CD4-positive, alpha-beta T cell treated with Interleukin-15 for 4 hours (primary cell): ENCODE measurements around the gene PTPRN2.
"Not testable (repeated sequence)": the region's sequence is repeated elsewhere in the genome, so short reads cannot be mapped to it uniquely, and the experiment has no call there.

Experiments used
- DNase-seq: peaks from one replicate; pipeline ENCODE4 v3.0.0-alpha.2; 2020; ENCODE audit warnings: low spot score

PTPRN2 gene

DNA sequence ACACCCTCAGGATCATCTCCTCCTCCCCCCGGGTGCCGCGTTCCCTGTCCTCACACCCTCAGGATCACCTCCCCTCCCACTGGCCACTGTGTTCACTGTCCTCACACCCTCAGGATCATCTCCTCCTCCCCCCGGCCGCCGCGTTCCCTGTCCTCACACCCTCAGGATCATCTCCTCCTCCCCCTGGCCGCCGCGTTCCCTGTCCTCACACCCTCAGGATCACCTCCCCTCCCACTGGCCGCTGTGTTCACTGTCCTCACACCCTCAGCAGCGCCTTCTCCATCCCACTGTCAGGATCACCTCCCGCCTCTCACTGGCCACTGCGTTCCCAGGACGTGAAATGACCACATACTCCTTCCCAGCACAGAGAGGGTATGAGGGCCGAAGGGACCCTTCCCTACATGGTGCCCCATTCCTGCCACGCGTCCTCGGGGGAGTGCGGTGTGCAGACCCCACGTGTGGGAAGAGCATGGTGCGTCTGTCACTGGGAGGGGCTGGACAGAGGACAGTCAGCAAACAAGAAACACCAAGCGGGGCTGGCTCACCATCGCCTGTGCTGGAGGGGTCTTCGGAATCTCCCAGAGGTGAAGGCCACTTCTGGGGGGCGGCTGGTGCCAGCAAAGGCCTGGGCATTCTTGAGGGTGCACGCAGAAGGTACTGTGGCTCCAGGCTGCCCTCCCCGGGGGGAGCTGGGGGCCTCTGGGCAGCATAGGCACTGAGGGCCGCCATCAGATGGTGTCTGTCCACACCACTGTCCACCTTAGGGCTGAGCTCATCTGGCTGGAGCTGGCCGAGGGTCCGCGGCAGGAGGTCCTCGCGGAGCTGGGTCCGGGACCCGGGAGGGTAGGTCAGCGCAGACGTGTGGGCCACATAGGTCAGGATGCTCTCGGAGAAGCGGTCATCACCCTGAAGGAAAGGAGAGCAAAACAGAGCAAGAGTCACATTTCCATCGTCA is 421.0 kb downstream of the PTPRN2 start:
- DNase-seq: no peak

DNA sequence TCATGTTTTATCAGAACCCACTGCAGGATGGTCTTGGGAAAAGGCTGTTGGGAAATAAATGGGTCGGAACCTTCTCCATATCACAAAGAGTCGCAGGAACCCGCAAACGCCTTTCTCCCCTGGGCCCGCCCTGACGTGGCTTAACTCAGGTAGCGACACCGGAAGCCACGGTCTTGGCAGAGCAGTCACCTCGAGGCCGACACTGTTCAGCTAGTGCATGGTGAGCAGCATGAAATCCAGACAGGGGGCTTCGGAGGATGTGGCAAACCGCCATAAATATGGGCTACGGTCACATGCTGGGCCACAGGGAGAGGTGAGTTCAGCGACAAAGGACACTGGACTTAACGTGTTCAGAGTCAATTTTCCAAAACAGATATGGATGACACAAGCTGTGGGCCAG is 421.9 kb downstream of the PTPRN2 start:
- no peak for DNase-seq

DNA sequence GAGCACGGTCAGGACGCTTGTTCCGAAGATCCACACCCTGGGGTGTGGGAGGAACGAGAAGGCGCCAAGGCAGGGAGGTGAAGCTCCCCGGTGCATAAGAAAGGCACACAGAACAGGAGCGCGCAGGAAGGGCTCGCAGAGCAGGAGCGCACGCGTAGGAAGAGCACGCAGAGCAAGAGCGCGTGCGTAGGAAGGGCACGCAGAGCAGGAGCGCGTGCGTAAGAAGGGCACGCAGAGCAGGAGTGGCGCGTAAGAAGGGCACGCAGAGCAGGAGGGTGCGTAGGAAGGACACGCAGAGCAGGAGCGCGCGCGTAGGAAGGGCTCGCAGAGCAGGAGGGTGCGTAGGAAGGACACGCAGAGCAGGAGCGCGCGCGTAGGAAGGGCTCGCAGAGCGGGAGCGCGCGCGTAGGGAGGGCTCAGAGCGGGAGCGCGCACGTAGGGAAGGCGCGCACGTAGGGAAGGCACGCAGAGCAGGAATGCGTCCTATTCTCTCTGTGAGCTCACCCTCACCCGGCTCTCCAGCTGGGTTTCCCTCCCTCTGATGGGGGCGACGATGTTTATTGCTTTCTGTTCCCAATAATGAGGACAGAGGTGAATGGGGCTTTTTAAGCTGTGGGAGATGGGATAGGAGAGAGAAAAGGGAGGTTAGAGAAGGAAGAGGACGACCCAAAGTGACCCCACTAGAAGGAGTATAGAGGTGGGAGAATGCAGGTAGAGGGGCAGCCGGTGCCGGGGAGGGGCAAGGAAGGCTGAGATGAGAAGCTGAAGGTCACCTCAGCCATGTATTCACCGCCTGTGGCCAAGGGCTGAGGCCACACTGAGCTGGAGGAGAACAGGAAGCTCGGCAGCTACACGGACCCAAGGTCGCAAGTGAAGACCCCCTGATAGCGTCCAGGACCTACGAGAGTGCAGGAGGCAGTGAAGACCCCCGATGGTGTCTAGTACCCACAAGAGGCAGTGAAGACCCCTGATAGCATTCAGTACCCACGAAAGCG is 423.2 kb downstream of the PTPRN2 start:
- DNase-seq: no peak

DNA sequence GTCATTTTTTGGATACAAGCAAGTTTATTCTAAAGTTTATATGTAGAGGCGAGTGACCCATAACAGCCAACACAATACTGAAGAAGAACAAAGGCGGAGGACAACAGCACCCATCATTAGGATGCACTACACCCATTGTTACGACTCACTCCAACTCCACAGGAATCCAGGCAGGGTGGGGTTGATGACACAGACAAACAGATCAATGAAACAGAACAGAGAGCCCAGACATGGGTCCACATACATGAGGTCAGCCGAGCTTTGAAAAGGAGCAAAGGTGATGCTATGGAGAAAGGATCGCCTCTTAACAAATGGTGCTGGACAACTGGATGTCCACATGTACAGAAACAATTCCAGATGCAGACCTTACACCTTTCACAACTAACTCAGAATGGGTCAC is 426.4 kb downstream of the PTPRN2 start:
- no peak for DNase-seq

DNA sequence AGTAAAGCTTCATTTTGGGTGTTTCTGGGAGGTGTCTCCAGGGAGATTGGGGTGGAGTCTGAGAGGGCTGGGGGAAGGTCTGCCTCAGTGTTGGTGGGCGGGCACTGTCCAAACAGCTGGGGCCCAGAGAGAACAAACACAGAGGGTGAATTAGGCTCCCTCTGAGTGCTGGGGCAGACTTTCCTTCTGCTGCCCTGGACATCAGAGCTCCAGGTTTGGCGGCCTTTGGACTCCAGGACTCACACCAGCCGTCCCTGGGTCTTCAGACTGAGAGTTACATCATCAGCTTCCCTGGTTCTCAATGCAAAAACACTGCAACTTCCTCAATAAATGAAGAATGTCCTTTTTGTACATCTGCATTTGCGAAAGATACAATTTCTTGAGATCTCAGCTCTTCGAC is 427.4 kb downstream of the PTPRN2 start:
- DNase-seq: no peak

DNA sequence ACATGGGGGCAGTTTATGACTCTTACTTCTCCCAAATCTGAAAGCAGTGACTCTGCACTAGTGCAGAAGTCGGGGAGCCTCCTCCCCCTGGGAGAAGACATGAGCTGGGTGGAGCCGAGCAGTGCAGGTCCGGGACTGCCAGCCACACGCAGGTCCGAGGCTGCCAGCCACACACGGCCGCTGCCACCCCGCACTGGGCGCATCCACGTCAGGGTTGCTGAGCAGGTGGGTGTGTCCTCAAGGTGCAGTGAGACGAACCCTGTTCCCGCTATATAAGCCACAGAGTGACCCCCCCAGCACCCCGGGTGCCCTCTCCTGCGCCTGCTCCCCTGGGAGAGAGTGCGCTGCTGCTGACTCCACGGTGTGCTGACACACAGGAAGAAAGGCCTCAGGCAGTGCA is 430.2 kb downstream of the PTPRN2 start:
- no peak for DNase-seq

DNA sequence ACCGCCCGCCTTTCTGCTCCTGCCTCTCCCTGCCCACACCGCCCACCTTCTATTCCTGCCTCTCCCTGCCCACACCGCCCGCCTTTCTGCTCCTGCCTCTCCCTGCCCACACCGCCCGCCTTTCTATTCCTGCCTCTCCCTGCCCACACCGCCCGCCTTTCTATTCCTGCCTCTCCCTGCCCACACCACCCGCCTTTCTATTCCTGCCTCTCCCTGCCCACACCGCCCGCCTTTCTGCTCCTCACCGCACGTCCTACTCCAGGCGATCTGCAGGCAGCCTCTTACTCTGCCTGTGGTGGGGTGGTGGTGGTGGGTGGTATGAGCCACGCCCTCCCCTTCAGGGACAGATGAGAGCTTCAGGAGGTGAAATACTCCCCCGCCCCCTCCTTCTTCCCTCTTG is 436.4 kb downstream of the PTPRN2 start:
- not testable (repeated sequence) for DNase-seq

GRCh38 chr7:158150234-158150633 is 437.4 kb downstream of the PTPRN2 start:
- no peak for DNase-seq

GRCh38 chr7:158147431-158147830 is 440.2 kb downstream of the PTPRN2 start:
- not testable (repeated sequence) for DNase-seq

GRCh38 chr7:158145370-158145769 is 442.3 kb downstream of the PTPRN2 start:
- no peak for DNase-seq

DNA sequence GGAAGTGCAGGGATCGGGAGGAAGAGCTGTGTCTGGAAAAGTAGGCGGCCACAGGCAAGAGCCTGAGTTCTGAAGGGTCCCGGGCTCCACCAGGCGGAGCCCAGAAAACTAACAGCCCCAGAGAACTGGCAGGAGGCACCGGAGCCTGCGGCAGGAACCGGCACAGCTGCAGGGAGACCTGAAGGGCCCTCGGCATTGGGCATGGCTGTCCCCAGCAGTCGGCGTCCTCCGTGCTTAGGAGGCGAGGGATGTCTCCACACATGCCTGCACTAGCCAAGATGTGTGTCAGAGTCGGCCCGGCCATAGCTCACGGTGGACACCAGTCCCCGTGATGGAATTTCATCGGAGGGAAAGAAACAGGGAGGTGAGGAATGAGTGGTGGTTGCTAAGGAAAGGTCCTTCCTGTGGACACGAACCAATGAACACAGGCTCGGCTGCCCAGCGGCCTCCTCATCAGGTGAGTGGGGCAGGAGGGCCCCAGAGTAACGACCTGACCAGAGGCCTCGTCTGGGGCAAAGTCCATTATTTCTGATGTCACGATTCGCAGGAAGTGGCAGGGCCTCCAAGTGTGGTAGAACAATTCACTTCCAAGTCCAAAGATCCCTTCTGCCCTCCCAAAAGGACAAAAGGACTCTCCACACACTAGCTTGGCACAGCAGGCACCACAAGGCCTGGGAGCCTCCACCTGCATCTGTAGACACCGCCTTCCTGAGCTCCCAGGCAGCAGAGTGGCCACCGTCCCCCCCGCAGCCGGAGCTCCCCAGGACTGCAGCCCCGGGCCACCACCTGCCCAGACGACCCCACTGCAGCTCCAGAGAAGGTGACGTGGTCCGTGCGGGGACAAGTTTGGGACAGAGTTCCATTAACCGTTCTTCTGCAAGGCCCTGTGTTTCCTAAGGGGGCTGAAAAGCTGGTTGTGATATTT is 444.2 kb downstream of the PTPRN2 start:
- DNase-seq: no peak

- DNase-seq: no peak
These were observed 445.0 kb downstream of the PTPRN2 start for GRCh38 chr7:158142657-158143056.

DNA sequence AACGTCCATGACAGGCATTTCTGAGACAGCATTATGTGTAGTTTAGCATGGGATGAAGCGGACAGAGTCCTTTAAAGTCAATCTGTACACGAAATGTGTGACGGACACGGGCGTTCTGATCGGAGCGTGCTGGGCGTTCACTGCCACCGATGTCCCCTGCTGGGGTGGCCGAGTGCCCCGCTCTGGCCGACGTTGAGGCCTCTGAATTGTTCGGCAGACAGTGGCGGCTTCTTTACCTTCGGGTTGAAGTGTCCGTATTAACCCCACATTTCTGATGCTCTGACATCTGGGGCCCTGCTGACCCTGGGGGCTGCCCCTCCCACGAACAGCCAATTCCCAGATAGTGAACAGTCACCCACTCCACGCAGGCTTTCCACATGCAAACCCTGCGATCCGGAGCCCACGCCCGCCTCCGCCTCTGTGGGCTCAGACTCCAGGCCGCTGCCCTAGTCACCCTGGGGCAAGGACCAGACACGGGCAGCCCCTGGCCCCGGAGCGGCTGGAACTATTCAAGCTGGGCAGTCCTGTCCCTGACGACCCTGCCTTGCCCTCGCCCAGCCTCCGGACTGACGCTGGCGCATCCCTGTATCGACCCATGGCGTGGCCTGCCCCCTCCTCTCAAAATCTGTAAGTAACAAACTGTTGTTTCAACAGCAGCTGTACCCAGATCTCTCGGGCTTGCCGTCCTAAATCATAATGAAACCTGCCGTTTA is 445.7 kb downstream of the PTPRN2 start:
- no peak for DNase-seq

DNA sequence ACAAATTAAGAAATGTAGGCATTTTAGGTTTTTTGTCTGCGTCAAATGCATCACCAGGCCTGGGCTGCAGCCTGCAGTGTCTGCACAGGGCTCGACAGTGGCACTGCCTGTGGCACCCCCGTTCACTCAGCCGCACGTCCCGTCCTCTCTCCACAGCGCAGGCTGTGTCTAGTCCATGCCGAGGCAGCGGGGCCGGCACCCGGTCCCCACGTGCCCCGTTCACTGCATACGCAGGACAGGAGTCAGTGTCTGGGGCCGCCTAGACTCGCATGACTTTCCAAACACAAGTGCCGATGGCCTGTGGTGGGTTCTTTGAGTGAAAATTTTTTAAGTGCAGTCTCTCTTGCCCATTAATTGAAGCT is 446.4 kb downstream of the PTPRN2 start:
- DNase-seq: no peak

GRCh38 chr7:158140538-158141220 is 446.9 kb downstream of the PTPRN2 start:
- no peak for DNase-seq

GRCh38 chr7:158139499-158139898 is 448.1 kb downstream of the PTPRN2 start:
- no peak for DNase-seq

- no peak for DNase-seq
These were observed 449.4 kb downstream of the PTPRN2 start for GRCh38 chr7:158138329-158138597.

- no peak for DNase-seq
These were observed 449.9 kb downstream of the PTPRN2 start for GRCh38 chr7:158137516-158138328.

DNA sequence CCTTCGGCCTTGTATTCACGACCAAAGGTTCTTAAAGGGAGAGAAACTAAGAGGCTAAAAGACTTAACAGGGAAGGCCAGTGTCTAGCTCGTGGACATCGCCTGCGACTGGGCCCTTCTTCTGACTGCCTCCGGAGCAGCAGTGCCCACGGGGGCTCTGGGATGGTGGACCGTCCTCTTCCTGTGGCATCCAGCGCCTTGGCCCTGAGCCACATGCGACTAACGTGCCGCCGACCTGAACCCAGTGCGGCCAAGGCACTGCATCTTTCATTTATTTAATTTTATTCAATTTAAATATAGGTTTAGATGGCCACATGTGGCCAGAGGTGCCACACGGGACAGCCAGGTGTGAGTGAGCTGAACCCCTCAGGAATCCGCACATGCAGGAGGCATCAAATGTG is 451.7 kb downstream of the PTPRN2 start:
- DNase-seq: no peak

DNA sequence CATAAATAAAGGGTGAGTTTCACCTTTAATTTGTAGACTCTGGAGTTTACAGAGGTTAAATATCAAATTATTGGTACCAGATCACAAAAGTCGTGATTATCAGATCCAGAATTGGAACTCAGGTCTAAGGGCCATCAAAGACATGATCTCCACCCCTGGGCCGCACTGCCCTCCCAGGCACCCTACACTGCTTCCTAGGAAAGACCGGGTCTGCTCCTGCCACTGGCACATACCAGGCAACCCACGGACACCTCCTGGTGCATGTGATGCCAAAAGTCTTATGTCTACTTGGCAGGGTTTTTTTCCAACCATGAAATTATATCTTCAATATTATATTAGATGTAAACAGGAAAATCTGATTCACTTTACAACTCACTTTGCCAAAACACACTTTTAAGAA is 452.8 kb downstream of the PTPRN2 start:
- DNase-seq: no peak
